ENCODE results near the gene NTN1. TPM values are rescaled to one million over a fixed set of nuclear protein-coding genes. Genes with fewer than 3 reads are reported as not detected.
A peak's percentile ranks its signal among the peaks of the same experiment; 100 is the strongest.
"Not testable (repeated sequence)": the region's sequence is repeated elsewhere in the genome, so short reads cannot be mapped to it uniquely, and the experiment has no call there.

Gene NTN1
- total RNA-seq (ENCODE audit: insufficient read depth, low replicate concordance): 5.8 TPM

DNA sequence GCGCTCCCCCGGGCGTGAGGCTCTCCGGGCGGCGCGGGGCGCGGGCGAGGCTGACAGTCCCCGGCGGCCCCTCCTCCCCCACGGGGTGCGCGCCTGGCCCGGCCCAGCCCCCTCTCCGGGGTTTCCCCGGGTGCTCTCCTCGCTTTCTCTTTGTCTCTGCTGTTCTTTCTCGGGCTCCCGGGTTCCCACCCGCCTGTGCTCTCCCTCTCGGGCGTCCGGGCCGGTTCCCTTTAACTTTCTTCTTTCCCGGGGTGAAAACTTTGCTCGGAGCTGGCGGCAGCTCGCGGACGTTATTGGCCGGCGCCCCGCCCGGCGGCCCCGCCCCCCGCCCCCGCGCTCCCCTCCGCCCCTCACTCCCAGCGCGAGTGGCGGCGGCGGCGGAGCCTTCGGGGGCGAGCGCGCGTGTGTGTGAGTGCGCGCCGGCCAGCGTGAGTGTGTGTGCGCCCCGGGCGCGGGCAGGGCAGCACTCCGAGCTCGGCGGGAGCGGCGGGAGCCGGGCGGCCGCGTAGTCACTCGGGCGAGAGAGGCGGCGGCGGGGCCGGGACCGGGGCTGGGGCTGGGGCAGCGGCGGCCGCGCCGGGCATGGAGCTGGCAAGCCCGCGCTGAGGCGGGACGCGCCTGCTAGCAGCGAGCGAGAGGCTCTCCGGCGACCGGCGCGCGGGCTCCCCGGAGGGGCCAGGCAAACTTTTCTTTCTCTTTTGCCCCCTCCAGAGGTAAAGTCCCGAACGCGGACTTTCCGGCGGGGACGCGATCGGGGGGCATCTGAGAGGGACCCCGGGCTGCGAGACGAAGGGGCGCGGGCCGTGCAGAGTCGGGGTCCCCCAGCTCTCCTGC lies at the start of gene NTN1:
TSS of gene NTN1 (plus strand) at position 353 of the 834 bp plus-strand sequence. CDS start 864 bp downstream, outside the sequence.
- peak; percentile 53 for DNase-seq (ENCODE audit: low spot score)

- no peak for DNase-seq (ENCODE audit: low spot score)
Observed at GRCh38 chr17:8975091-8975725, 46.1 kb upstream of the NTN1 start.

GRCh38 chr17:8976638-8977037 lies 44.7 kb upstream of the NTN1 start:
- DNase-seq (ENCODE audit: low spot score): no peak

DNA sequence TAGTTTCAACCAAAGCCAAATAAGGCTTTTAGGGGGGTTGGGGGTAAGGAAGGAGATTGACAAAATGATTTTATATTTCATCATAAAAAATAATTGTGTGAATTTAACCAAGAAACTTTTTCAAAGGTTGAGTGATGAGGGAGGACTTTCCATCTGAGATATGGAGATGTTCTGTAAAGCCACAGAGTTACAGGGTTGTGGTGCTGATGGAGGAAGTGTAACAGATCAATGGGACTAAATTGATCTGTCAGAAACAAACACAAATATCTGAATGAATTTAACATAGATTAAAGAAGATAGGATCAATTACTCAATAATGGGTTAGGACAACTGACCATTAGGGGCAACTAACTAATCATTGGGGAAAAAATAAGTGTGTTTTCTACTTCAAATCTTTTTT lies 41.6 kb upstream of the NTN1 start:
- DNase-seq (ENCODE audit: low spot score): no peak

- no peak for DNase-seq (ENCODE audit: low spot score)
Observed at GRCh38 chr17:8981443-8981842, 39.9 kb upstream of the NTN1 start.

DNA sequence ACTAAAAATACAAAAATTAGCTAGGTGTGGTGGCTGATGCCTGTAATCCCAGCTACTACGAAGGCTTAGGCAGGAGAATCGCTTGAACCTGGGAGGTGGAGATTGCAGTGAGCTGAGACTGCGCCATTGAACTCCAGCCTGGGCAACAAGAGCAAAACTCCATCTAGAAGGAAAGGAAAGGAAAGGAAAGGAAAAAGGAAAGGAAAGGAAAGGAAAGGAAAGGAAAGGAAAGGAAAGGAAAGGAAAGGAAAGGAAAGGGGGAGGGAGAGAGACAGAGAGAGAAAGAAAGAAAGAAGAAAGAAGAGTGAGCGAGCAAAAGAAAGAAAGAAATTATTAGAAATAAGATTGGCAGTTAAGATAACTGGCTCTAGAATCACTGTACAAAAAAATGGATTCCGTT lies 37.1 kb upstream of the NTN1 start:
- DNase-seq (ENCODE audit: low spot score): not testable (repeated sequence)

- no peak for DNase-seq (ENCODE audit: low spot score)
Observed at GRCh38 chr17:8985054-8985701, 36.1 kb upstream of the NTN1 start.

DNA sequence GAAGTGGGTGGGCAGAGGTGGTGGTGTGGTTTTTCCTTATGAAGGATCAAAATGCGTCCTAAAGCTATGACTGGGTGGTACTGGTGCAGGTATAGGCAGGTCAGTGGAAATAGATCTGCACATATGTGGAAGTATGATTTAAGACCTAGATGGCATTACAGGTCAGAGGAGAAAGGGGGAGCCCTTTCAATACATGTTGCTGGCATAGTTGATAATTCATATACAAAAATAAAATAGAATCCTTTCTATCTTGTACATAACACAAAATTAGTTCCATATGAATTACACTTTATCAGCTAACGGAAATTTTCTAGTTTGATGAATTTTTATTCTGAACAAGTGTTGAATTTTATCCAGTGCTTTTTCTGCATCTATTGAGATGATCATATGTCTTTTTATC lies 35.0 kb upstream of the NTN1 start:
- DNase-seq (ENCODE audit: low spot score): no peak

- DNase-seq (ENCODE audit: low spot score): not testable (repeated sequence)
Observed at GRCh38 chr17:8988263-8988935, 32.9 kb upstream of the NTN1 start.

DNA sequence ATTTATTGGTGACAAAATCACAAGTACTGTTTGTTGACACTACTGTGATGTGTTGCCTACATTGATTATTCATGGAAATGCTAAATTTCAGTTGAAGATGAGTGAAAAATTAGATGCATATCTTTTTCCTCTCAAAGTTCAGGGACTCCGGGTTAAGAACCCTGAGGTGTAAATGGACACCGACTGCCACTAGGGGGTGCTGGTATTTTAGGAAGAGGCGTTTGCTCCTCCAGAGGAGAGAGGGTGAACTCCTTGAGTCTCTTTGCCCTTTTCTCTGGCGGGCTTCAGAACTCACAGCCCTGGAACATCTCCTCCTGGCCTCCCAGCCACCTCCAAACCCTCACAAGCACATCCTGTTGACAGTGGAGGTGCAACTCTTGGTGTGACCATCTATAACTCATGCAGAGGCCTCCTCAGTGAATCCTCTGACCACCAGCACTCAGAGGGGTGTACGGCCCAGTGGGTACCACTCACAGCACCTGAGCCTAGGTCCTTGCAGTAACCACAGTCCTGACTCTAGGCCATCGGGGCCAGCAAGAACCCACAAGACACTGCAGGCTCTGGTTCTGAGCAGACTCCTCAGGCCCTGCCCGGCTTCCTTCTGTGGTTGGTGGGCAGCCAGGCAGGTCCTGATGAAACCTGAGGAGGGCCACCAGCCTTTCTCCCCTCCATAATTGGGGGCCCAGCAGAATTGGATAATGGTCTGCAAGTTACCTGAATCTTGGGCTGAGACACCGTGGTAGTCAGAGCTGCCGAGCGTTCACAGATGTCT lies 29.6 kb upstream of the NTN1 start:
- DNase-seq (ENCODE audit: low spot score): peak; percentile 70

DNA sequence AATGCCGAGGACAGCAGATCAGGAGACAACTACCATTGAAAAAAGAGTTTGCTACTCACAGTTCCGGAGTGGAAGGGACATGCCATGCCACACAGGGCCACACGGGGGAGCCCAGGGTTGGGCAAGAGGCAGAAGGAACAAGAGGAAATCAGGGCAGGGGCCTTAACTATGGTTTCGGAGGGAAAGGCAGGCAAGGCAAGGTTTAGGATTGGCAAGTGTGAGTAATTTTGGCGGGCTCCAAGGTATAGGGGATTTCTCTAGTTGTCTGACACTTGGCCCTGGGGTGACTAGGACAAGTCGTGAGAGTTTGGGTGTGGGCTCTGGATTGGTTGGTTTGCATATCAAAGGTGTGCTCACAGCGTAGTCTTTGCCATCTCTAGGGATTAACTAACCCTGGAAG lies 27.0 kb upstream of the NTN1 start:
- DNase-seq (ENCODE audit: low spot score): no peak

DNA sequence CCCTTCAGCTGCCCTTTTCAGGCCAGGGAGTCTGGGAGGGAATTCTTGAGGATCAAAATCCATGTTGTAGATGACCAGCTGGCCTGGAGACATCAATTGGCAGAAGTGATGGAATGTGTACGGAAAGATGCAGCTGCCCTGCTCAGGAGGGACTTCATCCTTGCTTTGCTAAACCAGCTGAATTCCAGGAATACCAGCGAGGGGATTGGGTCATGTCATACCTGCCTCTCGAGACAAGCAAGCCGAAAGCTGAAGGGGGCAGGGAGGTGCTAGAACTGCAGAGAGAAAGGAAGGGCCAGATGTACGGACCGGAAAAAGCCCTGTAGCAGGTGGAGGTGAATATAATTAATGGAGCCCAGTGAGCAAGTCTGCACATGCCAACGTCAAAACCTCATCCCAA lies 25.6 kb upstream of the NTN1 start:
- peak; percentile 17 for DNase-seq (ENCODE audit: low spot score)

- DNase-seq (ENCODE audit: low spot score): no peak
Observed at GRCh38 chr17:8997994-8998628, 23.2 kb upstream of the NTN1 start.

GRCh38 chr17:9001559-9001958 lies 19.8 kb upstream of the NTN1 start:
- no peak for DNase-seq (ENCODE audit: low spot score)

GRCh38 chr17:9002227-9002605 lies 19.1 kb upstream of the NTN1 start:
- DNase-seq (ENCODE audit: low spot score): no peak

DNA sequence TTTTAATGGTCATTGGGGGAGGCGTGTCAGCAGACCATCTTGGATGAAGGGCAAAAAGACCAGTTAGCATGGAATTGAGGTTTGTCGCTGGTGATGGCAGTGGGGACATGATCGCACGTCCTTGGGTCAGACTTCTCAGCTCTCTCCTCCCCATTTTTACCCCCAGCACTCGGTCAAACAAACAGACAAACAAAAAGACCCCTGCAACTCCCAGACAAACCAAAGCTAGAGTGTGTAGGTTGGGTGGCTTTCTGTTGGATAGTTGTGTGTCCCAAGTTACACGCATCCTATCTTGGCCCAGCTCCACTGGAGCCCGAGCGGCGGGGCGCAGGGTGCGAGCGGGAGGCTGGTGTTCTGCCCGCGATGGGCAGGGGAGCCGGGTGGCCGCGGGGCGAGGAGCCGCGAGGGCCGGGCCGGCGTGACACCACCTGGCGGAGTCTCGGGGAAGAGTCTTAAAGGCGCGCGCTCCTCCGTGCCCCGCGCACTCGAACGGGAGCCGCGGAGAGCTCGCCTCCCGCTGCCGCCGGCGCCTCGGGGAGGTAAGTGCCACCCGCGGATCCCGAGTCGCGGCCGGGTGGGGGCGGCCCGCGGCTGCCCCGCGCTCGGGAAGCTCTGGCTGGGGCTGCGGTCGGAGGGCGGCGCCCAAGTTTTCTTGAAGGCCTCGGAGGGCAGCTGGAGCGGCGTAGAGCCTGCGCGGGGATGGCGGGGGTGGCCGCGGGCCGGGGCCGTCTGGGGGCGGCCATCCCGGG lies 18.5 kb upstream of the NTN1 start:
- no peak for DNase-seq (ENCODE audit: low spot score)

- no peak for DNase-seq (ENCODE audit: low spot score)
Observed at GRCh38 chr17:9003355-9004131, 17.8 kb upstream of the NTN1 start.

DNA sequence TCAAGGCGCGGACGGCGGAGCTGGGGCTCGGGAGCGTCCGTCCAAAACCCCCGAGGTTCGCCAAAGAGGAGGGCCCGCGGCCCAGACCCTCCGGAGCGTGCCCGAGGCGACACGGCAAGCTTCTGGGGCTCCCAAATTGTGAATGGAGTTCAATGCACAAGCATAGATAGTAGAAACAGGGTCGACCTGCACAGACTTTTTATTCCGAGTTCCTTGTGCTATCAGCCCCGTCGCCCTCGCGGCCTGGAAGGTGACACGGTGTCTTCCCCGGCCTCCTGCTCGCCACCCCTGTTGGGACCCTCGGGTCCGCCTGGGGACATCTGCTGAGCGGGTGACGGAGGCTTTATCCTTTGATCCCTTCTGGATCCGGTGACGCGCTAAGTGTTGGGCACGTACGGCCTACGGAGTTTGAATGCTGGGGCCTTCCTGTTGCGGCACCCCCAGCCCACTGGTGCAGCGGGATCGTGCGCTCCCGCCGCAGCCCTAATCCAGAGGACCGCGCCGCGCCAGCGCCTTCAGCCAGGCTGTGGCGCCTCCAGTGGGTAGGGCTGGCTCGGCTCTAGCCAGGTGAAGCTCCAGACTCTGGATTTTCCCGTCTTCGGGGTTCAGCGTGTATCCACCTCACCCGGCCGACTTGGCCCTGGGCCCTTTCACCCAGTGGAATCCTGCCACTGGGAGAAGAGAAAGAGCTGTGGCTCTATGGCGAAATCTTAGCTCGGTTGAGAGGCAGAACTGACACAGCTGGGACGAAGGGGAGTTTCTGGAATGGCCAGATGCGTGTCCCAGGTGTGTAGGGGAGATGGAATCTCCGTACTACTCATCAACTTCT lies 17.0 kb upstream of the NTN1 start:
- no peak for DNase-seq (ENCODE audit: low spot score)

DNA sequence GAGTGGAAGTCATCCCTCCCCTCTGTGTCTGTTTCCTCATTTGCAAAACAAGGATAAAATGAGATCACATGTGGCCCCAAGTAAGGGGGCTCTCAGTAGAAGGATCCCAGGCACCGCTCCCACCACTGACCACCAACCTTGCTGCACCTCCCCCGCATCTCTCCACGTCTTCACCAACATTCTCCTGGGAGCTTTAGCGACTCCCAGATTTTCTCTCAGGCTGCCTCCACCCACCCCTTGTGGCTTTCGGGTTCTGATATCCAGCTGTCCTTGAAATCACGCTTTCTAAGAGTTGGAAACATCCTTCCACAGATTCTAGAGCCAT lies 16.4 kb upstream of the NTN1 start:
- no peak for DNase-seq (ENCODE audit: low spot score)

Data from umbilical cord (tissue), 2 donors.